ENCODE measurements around the gene RPS19BP1. TPM values are rescaled to one million over a fixed set of nuclear protein-coding genes. Genes with fewer than 3 reads are reported as not detected.
"Not testable (repeated sequence)": the region's sequence is repeated elsewhere in the genome, so short reads cannot be mapped to it uniquely, and the experiment has no call there.

Gene RPS19BP1
- total RNA-seq, 2 donors from 2014 or later = 61.4 to 111 TPM

GRCh38 chr22:39524089-39524752 is 8.3 kb downstream of the RPS19BP1 start:
- no peaks in the 10 kb centered on the region for H3K27me3 ChIP-seq
- TF ChIP-seq CTCF (IDR thresholded peaks at IDR 0.05) = no peak
- H3K27ac ChIP-seq = peak overlapping the region; percentile 96
- H3K4me1 ChIP-seq = peaks cover 26% of the 10 kb centered on the region
- no peak for DNase-seq
- no peak overlapping the region for H3K9ac ChIP-seq (ENCODE audit: low read depth in 2 of 2, low read length in 2 of 2)
- intact Hi-C loops (cut with DNase I) = loop anchor here (10.0 kb wide), 2 partner anchors 209 to 349 kb away; partner anchors contain the start of gene RPL3
- H3K4me3 ChIP-seq = no peak overlapping the region
- no peaks in the 10 kb centered on the region for H3K9me3 ChIP-seq
- peaks cover 4% of the 10 kb centered on the region for H3K36me3 ChIP-seq

- Histone ChIP-seq H3K27ac (peak overlapping the region; percentile 96), H3K4me1 (peaks cover 20% of the 10 kb centered on the region), H3K4me3 (peak overlapping the region; percentile 83), H3K9me3 (no peaks in the 10 kb centered on the region), H3K36me3 (peaks cover 4% of the 10 kb centered on the region), H3K9ac (ENCODE audit: low read depth in 2 of 2, low read length in 2 of 2) (peak overlapping the region; percentile 52 to 96), H3K27me3 (no peaks in the 10 kb centered on the region)
- peak; percentile 70 for DNase-seq
- intact Hi-C loops (cut with DNase I) = loop anchor here (10.0 kb wide), 2 partner anchors 208 to 348 kb away; partner anchors contain the start of gene RPL3
- no peak for TF ChIP-seq CTCF (IDR thresholded peaks at IDR 0.05)
These were observed 9.8 kb downstream of the RPS19BP1 start for GRCh38 chr22:39522567-39523300.

GRCh38 chr22:39522091-39522490 is 10.5 kb downstream of the RPS19BP1 start:
- Histone ChIP-seq H3K4me1 (peaks cover 14% of the 10 kb centered on the region), H3K4me3 (peak overlapping the region; percentile 83), H3K9ac (ENCODE audit: low read depth in 2 of 2, low read length in 2 of 2) (peak overlapping the region; percentile 96 to 97), H3K27ac (peak overlapping the region; percentile 96)
- H3K9me3 ChIP-seq, H3K27me3 ChIP-seq, DNase-seq, H3K36me3 ChIP-seq: not testable (repeated sequence)
- intact Hi-C loops (cut with DNase I) = loop anchor here (10.0 kb wide), 2 partner anchors 207 to 347 kb away; partner anchors contain the start of gene RPL3

GRCh38 chr22:39521106-39521885 is 11.3 kb downstream of the RPS19BP1 start:
- Histone ChIP-seq H3K27ac (peak overlapping the region; percentile 96), H3K9ac (ENCODE audit: low read depth in 2 of 2, low read length in 2 of 2) (peak overlapping the region; percentile 96 to 97), H3K4me3 (peak overlapping the region; percentile 83)
- H3K27me3 ChIP-seq, DNase-seq, H3K9me3 ChIP-seq, H3K4me1 ChIP-seq, H3K36me3 ChIP-seq: not testable (repeated sequence)
- intact Hi-C loops (cut with DNase I) = loop anchor here (10.0 kb wide), 2 partner anchors 206 to 346 kb away; partner anchors contain the start of gene RPL3

- peak within 1 kb of the TSS; percentile 83 for H3K4me3 ChIP-seq
- peaks cover 9% of the 10 kb centered on the region for H3K4me1 ChIP-seq
- H3K27ac ChIP-seq = peak within 1 kb of the TSS; percentile 96
- TF ChIP-seq CTCF (IDR thresholded peaks at IDR 0.05) = no peak
- H3K27me3 ChIP-seq = no peaks in the 10 kb centered on the region
- peak within 1 kb of the TSS; percentile 96 to 97 for H3K9ac ChIP-seq (ENCODE audit: low read depth in 2 of 2, low read length in 2 of 2)
- intact Hi-C loops (cut with DNase I) = loop anchor here (10.0 kb wide), 2 partner anchors 206 to 346 kb away; partner anchors contain the start of gene RPL3
- peak; percentile 92 for DNase-seq
- peaks cover 4% of the 10 kb centered on the region for H3K36me3 ChIP-seq
- no peaks in the 10 kb centered on the region for H3K9me3 ChIP-seq
These were observed 12.1 kb downstream of the RPS19BP1 start, which contains the start of gene ATF4 for GRCh38 chr22:39520226-39521105. TSS of gene ATF4 (plus strand) at chr22:39520562. CDS start at chr22:39521446, 884 bp downstream.
